Kidney epithelial cell (primary cell): ENCODE data around the gene ZNF382. TPM values are rescaled to one million over a fixed set of nuclear protein-coding genes. Genes with fewer than 3 reads are reported as not detected.
"Not testable (repeated sequence)": the region's sequence is repeated elsewhere in the genome, so short reads cannot be mapped to it uniquely, and the experiment has no call there.

Source experiments
- DNase-seq: peaks from one replicate; pipeline ENCODE4 v3.0.0-alpha.2; 2010; ENCODE audit warnings: low read depth
- H3K27me3 ChIP-seq: 2 replicates; pipeline ENCODE4 v1.6.0; 2011; ENCODE audit warnings: low read length; ENCODE audit not compliant: control insufficient read depth, insufficient read depth
- H3K36me3 ChIP-seq: 2 replicates; pipeline ENCODE4 v1.5.1; 2011; ENCODE audit warnings: low read length; ENCODE audit not compliant: control insufficient read depth, insufficient read depth
- H3K4me3 ChIP-seq: 2 replicates; pipeline ENCODE4 v1.5.1; 2011; ENCODE audit warnings: low read depth, mild to moderate bottlenecking, control low read depth, low read length
- CTCF ChIP-seq: IDR thresholded peaks from 2 replicates; pipeline ENCODE4 v1.5.1; 2011; ENCODE audit warnings: mild to moderate bottlenecking, moderate library complexity, low read length, control low read depth, inconsistent platforms; ENCODE audit not compliant: insufficient read depth, poor library complexity, severe bottlenecking
- total RNA-seq: library from RNA; depleted of rRNA; stranded (reverse); fragments of >200 nt; gene quantifications from 2 replicates; pipeline ENCODE4 v1.2.3, GENCODE V29; 2015

ZNF382 gene
- total RNA-seq, 1 donor from 2014 or later: 3.6 TPM

- no peaks in the 10 kb centered on the region for H3K27me3 ChIP-seq
- DNase-seq: no peak
- no peak overlapping the region for H3K4me3 ChIP-seq
- no peak for TF ChIP-seq CTCF
- H3K36me3 ChIP-seq: peaks cover 3% of the 10 kb centered on the region
These were observed 30.4 kb upstream of the ZNF382 start for GRCh38 chr19:36574741-36575140.

GRCh38 chr19:36577271-36577996 lies 27.7 kb upstream of the ZNF382 start:
- no peak for DNase-seq
- no peak for TF ChIP-seq CTCF
- H3K27me3 ChIP-seq: no peaks in the 10 kb centered on the region
- no peak overlapping the region for H3K4me3 ChIP-seq
- peaks cover 3% of the 10 kb centered on the region for H3K36me3 ChIP-seq

DNA sequence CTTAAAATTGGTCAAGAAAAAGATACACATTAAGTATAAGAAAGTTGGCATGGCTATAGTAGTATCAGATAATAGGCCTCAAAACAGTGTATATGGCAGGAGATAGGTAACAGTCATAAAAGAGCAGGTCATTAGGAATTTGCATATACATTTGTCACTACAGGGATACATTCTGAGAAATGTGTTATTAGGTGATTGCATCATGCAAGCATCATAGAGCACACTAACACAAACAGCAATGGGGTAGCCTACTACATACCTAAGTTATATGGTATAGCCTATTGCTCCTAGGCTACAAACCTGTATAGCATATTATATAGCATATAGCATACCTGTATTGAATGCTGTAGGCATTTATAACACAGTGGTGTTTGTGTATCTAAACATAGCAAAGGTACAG lies 25.9 kb upstream of the ZNF382 start:
- TF ChIP-seq CTCF: no peak

GRCh38 chr19:36602681-36603080 lies 2.4 kb upstream of the ZNF382 start:
- not testable (repeated sequence) for H3K27me3 ChIP-seq, H3K36me3 ChIP-seq, H3K4me3 ChIP-seq, DNase-seq

More for the DNA sequence above, 25.9 kb upstream of the ZNF382 start:
- Histone ChIP-seq H3K27me3 (no peaks in the 10 kb centered on the region), H3K36me3 (peaks cover 3% of the 10 kb centered on the region), H3K4me3 (no peak overlapping the region)
- DNase-seq: no peak

DNA sequence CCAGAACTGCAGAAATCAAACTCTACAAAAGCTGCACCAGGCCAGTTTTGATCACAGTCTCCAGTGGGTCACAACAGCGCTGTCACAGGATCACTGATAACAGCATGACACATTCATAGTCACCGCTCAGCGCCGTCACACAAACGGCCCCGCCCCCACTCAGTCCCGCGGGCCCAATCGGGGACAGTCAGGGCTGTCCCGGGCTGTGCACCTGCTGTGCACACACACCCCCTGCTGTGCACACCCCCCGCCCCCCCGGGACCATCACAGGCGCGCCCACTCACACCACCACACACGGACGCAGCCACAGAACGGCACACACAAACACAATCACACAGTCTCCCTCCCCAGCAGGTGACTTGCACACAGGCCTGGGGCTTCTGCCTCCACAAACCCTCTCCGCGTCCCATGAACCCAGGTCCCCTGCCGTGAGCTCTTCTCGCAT lies 435 bp upstream of the ZNF382 start:
- Histone ChIP-seq H3K4me3 (peak overlapping the region; percentile 91), H3K36me3 (no peaks in the 10 kb centered on the region), H3K27me3 (no peaks in the 10 kb centered on the region)
- no peak for TF ChIP-seq CTCF
- DNase-seq: peak; percentile 12

- TF ChIP-seq CTCF: no peak
- H3K4me3 ChIP-seq: peak overlapping the region; percentile 91
- H3K27me3 ChIP-seq: no peaks in the 10 kb centered on the region
- no peak for DNase-seq
- H3K36me3 ChIP-seq: no peaks in the 10 kb centered on the region
These were observed 865 bp downstream of the ZNF382 start for GRCh38 chr19:36605877-36606478.
